Stimulated activated naive CD8-positive, alpha-beta T cell treated with anti-CD3 and anti-CD28 coated beads, Interleukin-15, Interleukin-2, amounts not matched to agents 100 U/mL and 50 U/mL, for 24 hours (primary cell): ENCODE data around the gene NOS3.

ENCODE experiments used
- ATAC-seq: fragments of 150-1000 bp; cut with Tn5 transposase; one replicate; pipeline ENCODE4 v1.10.0; 2021
- DNase-seq: peaks from one replicate; pipeline ENCODE4 v3.0.0; 2021

NOS3 gene

DNA sequence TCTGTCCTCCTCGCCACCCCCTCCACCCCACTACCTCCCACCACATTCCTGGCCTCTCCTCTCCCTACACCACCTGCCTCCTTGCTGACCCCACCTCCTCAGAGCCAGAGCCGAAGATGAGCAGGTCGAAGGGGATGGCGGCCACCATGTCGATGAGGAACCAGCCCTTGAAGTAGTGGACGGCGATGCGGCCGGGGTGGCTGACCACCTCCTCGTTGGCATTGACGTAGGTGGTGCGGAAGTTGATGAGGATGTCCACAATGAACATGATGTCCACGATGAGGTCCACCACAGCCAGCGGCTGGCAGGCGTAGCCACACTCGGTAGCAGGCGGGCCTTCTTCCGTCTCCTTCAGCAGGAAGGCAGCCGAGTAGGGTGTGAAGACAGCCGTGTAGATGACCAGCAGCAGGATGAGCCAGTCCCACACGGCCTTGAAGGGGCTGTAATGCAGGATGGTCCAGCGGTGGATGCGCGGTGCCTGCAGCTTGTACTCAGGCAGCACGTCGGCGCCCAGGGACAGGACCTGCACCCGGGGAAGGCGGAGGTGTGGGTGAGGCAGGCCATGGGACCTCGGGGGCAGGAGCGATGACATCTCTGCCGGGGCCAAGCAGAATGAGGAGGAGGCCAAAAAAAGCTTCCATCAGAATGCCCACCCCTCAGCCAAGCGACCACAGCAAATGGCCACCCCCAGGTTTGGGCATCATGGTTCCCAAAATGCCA, 38.3 kb upstream of the NOS3 start:
- no peak for ATAC-seq

DNA sequence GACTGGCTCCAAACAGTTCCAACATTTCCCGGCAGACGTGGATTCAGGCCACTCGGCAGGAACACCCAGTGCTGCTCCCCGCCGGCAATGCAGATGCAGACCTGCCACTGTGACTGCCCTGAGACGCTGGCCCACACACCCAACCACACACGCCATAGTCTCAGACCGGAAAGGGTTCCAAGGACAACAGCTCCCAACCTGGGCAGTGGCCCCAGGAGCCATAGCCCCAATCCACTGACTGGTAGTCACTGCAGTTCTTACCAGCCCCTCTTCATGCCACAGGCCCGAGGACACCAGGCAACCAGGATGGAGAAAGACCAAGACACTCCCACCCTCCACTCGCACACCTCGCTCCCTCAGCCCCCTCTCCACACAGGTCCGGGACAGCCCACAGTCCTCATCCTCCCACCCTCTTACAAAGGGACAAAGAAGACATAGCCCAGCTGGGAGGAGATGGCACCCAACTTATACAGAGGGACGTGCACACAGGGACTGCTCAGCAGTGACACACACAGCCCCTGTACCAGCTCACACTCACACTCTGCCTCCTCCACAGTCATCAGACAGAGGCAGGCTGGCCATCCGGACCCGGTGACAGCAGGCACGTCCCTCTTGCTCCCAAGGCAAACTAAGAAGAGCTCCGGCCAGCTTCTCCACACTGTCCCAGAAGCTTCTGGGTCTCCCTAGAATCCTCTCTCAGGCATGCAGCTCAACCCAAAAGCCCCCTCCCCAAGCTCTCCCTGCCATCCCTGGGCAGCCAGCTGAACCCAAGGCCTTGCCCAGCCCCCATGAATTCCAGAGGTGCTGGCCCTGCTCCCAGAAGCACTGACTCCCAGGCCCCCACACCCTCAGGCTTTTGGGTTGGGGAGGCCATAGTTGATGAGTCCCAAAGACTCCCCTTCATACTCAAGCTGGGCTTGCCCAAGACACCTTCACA, 37.5 kb upstream of the NOS3 start:
- DNase-seq: no peak
- ATAC-seq: no peak

More for the DNA sequence above, 38.3 kb upstream of the NOS3 start:
- DNase-seq: no peak

DNA sequence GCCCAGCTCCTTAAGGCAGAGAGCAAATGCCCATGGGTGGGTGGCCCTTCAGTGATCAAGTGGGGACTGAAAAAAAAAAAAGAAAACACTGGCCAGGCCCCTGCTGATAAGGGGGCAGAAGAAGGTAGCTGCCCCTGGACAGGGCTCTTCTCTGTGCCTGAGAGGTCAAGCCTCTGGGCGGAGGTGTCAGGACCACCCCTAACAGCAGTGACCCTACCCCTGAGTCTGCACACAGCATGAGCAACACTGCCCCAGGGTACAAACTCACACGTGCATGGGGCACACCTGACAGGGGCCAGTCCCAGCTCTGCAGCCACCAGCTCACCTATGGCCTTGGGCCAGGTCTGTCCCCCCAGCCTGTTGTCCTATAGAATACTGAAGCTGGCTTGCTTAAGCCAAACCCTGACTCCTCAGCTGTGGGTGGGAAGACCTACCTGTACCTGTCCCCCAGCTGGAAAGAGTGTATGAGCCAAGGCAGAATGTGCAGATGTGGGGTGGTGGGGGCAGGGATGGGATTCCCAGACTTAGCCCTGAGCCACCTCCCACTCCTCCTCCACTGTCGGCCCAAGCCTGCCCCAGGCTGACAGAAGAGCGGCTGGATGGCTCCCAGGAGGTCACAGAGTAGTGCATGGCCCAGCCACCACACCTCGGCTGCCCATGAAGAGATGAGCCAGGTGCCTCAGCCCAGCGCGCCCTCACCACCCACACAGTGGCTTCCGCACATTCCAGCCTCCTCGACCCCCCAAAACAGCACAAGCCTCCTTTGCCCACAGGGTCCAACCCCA, 36.4 kb upstream of the NOS3 start:
- no peak for DNase-seq
- ATAC-seq: no peak

DNA sequence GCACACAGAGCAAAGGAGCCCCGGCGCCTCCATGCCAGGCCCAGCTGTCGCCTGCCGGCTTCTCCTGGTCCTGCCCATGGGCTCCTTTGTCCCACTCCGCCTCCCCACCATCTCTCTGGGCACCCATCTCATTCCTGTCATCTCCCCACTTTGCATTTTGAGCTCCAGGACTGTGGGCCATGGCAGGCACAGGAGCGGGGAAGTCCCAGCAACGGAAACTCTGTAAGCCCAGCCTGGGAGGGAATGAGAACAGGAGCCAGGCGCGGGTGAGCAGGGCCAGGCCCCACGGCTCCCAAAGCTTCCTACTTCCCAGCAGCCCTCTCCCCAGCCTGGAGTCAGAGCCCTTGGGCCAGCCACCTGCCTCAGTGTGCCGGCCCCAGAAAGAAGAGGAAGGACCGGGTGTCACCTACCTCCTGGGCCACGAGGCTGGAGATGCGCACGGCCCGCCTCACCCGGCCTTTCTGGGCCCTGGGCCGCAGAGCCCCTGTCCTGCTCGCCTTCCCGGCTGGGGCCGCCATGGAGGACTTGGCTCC, 35.8 kb upstream of the NOS3 start:
- DNase-seq: no peak
- ATAC-seq: no peak

DNA sequence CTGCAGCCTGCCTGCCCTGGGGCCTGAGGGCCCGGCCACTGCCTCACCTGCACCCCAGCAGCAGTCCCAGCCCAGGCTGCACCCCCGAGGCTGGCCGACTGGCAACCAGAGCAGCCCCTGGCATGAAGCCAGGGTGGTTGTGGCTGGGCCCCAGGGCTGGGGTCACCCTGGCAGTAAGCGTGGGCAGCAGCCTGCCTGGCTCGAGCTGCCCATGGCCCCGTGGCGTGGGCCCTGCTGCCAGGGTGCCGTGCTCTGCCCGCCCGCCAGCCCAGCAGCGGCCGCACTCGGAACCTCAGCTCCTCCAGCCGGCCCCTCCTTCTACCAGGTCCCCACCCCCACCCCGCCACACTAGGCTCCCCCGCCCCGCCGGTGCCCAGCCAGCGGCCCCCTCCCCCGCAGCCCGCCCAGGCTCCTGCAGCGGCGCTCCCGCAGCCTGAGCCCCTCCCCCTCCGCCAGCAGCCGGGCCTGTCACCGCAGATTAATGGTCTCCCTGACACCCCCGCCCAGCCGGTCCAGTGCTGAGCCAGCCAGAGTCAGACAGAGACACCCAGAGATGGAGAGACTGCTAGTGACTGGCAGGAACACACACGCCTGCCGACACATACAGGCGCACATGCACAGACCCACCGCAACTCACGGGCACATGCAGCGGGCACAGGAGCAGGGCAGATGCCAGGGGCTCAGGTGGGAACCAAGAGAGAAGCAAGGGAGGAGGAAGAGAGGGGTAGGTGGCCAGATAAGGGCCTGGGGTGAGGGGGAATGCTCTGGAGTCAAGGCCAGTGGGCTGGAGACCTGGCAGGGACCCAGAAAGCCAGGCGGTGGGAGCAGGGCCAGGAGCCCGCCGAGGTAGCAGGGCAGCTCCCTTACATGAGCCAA, 35.1 kb upstream of the NOS3 start:
- no peak for DNase-seq
- no peak for ATAC-seq

DNA sequence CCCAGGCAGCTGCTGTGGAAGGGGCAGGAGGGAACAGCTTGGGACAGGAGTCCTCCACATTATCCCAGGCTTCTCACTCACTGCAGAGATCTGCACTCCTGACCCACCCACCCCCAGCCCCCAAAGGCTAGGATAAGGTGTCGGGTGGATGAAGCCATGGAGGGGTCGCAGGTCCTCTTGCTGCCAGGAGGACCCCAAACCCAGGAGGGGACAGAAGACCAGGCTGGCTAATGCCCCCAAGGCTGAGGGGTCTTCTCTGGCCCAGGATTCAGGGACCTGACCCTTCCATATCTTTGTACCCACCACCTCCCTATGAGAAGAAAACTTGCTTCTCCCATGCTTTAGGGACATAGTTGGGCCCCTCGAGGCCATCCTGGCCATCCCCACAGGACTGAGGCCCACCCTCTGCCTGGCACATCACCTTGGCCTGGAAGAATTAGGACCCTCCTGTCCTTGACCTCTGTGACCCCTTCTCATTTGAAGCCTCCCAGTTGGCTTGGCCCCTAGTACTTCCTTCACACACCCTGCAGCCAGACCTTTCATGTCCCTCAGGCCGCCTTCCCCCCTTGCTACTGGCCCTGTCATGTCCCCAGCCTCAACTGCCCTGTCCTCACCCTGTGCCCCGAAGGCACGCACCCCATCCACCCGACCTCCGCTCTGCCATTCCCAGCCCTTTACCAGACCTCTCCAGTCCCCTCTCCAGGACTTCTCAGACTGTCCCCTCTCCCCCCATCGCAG, 34.3 kb upstream of the NOS3 start:
- DNase-seq (no peak), ATAC-seq (no peak)

DNA sequence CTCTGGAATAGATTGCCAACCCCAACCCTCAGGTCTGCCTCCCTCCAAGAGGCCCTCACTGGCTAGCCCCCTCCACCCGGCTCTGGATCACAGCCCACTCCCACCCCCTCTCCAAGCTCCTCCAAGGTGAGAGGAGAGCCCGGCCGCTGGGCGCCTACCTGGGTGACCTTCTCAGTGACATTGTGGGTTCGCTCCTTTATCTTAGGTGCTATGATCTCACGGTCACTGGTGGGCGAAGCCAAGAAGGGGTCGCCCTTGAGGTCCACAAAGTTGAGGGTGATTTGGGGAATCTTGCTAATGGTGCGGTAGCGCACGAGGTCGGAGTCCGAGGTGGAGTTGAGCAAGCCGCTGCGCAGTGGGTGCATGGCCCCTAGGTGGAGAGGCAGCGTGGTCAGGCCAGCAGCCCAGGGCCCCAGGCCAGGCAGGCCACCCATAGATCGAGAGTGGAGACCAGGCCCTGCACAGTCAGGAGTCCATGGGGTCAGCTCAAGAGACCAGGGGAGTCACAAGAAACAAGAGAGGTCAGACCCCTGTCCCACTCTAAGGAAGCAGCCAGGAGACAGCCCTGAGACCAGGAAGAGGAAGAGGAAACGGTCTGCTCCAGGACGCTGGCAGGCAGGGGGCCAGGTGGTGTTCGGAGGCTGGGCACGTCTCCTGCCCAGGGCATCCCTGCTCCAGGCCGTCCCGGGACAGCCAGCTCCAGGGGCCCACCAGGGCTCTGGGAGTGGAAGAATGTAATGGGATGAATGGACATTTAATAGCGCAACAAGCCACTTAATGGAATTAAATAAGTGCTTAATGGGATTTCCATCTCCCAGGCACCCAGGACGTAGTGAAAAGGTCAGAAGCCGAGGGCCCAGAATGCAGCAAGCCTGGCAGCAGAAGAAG, 33.4 kb upstream of the NOS3 start:
- ATAC-seq (no peak), DNase-seq (no peak)

DNA sequence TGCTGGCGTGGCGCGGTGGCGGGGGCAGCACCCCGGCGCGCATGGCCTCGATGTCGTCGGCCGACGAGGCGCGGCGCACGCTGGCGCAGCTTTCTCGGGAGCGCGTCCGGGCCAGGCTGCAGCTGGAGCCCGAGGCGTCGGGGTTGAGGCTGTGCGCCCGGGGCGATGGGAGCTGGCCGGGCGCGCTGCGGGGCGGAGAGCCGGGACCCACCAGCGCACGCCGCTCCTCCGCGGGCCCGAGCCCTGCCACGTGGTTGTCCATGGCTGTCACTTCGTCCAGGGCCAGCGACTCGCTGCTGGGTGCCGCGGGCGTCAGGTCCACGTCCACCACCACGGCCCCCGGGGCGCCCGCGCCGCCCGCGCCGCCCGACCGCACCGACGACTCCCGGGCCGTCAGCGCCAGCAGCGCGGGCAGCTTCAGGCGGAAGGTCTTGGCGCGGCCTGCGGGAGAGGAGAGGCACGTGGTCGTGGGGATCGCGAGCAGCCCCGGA, 32.7 kb upstream of the NOS3 start:
- no peak for ATAC-seq
- no peak for DNase-seq

DNA sequence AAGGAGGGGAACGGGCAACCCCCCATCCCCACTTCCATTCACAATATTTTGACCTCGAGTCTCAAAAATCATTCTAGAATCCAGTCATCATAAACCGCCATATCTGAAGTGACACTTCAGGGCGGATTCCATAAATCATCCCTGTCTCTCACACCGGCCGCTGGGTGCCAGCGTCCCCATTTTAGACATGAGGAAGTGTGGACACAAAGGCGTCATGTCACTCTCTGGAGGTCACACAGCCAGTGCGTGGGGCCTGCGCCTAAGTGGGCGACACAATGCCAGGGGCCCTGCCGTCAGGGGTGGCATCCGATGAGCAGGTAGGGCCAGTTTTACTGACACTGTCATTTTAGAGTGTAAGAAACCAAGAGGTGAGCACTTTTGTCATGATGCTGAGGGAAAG, 32.2 kb upstream of the NOS3 start:
- no peak for ATAC-seq
- no peak for DNase-seq

DNA sequence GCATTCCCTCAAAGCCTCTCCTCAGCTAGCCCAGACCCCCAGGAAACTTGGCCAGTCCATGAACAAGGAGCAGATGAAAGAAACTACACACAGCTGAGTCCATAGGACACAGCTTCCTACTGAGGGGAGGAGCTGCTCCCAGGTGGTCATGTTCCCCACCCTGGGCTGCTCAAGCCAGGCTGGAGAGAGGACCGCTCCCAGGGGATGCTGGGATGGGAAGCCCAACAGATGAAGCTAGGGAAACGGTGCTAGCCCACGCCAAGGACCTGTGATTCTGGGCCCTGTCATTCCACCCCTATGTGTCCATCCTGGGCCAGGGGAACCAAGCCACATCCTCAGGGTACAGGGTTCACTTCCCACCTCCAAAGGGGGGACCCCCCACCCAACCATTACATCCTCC, 31.7 kb upstream of the NOS3 start:
- ATAC-seq (no peak), DNase-seq (no peak)

DNA sequence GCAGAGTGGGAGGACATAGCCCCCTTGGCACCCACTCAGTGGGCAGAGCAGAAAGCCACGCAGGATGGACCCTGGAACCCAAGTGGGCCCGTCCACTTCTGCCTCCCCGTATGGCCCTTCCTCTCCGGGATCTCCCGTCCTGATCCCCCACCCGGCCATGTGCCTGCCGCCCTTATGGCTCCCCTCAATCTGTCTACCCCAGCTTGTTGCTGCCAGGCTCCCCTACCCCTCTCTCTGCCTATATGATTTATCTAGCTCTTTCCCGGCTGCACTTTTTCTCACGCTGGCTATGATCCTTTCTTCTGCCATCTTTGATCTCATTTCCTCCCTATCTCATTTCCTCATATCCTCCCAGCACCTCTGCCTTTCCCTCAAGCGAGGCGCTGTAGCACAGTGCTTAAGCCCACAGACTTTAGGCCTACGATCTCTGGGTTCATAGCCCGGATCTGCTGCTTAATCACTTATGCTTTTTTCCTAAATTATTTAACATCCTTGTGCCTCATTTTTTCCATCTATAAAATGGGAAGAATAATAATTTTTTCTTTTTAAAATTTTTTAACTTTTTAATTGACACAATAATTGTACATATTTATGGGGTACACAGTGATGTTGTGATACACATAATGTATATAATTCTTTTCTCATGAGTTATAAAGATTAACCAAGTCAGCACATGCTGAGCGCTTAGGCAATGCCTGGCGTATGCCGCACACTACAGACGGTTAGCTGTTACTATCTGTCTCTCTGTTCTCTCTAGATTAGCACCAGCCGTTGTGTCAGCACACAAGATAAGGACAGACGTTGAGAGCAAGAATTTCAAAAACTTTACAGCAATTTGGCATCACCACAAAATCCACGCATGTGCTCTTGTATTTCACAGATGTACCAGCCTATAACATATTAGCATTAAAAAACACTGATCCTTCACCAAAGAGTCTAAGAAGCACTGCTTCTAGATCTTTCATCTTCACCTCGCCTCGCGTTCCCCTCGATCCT, 30.8 kb upstream of the NOS3 start:
- DNase-seq (no peak), ATAC-seq (no peak)

DNA sequence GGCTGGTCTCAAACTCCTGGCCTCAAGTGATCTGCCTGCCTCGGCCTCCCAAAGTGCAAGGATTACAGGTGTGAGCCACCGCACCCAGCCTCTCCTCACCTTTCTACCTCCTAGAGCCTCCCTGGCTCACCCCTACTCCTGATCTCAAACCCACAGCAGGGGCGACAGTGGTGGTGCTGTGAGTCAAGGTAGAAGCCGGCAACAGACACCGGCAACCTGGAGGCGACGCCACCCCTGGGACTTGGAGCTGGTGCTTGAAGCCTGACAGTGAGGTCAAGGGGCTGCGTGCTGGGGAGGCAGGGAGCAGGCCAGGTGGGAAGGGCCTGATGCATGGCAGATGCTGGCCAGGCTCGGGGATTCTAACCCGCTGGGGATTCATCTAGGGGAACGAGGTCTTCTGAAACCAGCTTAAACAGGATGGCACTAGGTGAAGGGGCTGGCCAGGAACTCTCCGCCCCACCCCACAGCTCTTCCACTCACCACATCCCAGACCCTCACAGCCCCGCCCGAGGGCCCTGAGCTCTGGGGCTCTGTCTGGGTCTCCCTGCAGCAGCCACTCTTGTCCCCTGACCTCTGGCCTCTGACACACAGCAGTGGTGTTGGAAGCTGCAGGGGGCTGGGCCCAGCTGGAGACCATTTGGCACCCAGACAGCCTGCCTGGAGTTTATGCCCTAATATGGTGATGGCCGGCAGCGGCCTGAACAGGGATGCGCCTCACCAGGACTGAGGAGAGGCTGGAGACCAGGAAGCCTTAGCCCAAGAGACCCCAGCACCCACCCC, 29.1 kb upstream of the NOS3 start:
- DNase-seq: no peak

DNA sequence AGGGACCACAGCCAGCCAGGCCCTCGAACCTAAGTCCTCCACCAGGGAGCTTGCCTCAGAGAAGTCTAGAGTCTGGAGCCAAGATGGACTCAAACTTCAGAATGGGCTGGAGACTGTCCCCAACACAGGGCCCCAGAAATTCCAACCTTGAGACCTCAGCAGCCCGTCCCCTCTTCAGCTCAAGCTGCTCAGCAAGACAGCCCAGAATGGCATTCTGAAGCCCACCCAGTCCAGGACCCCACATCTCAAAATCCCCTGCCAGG, 28.6 kb upstream of the NOS3 start:
- DNase-seq (no peak), ATAC-seq (no peak)

More for the DNA sequence above, 29.1 kb upstream of the NOS3 start:
- ATAC-seq: no peak

DNA sequence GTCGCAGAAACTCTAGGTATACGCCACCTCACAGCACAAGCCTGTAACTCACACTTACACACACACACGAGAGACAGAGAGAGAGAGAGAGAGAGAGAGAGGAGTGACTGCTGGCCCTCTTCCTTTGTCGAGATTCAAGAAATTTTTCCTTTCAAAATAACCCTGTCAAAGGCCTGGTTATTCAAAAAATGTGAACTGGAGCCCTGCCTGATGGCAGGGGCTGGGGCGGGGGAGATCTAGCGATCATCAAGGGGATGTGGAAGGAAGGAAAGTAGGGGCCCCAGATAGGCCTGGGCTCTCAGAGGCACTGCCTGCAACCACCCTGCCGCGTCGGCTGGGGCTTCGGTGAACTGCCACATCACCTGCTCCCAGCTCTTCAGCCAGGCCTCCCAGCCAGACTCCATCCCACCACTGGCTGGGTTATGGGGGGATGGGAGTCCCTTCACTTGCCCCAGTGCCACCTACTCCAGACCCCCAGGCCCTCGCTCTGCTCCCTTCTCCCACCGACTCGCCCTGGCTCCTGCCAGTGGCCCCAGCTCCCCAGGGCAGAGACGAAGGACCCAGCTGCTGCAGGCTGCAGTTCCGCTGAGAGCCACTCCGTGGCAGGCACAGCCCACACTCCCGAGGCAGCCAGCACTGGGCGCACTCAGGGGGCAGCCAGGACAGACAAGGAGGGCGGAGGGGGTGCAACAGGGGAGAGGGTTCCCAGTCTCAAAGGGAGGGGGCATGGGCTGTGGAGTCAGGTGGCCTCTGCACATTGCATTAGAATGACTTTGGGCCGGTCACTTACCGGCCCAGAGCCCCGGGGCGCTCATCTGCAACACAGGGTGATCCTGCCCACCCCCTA, 28.0 kb upstream of the NOS3 start:
- DNase-seq (peak; percentile 66), ATAC-seq (peak; percentile 84)

DNA sequence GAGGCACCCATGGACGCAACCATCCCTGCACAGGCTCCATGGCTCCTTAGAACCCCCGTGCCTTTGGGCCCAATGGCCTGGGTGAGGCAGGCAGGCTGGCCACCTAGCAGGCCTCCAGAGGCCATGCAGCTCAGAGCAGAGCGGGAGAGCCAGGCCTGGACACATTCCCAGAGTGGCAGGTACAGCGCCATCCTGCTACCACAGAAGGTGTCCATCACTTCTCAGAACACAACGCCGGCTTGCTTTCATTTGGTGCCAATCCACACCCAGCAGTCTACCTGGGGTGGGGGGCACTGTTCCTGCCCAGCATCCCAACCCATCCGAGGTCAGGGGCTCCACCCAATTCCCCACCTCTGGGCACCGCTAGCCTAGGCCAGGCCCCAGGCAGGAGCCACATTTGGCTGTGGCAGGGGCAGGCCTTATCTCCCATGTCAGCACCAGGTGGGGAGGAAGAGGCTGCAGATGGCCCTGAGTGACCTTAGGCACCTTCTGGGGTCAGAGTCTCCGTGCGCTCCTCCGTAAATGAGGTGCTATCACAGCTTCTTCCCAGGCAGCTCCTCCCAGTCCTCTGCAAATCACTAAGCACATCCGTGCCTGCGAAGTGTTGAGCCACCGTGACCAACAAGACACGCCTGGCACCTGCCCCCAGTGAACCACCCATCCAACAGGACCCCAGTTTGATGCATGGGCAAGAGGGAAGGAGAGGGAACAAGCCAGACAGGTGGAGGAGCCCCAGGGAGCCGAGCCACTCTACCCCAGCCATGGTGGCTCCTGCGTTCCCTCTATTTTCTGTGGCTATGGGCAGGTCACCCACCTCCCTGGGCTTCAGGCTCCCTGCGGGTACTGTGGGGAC, 26.9 kb upstream of the NOS3 start:
- ATAC-seq (no peak), DNase-seq (no peak)
